Erythroblast (primary cell): ENCODE data around the gene TRPM4.

Experiments used
- GATA1 ChIP-seq: IDR thresholded peaks from 2 replicates; pipeline ENCODE4 v1.6.1; 2011; ENCODE audit warnings: low read depth, mild to moderate bottlenecking, control low read depth, low read length, moderate library complexity
- POLR2A ChIP-seq: IDR thresholded peaks from 2 replicates; pipeline ENCODE4 v1.6.1; 2011; ENCODE audit warnings: mild to moderate bottlenecking, low read length

- TF ChIP-seq POLR2A (no peak), GATA1 (no peak)
Measured at GRCh38 chr19:49256691-49257090, 99.1 kb downstream of the TRPM4 start.
